Activated naive CD4-positive, alpha-beta T cell (primary cell): ENCODE data around the gene HOXB5.
A peak's percentile ranks its signal among the peaks of the same experiment; 100 is the strongest.

Experiments used
- DNase-seq, 4 experiments: peaks; one replicate each; lab custom pipeline; 2025; lab: John Stamatoyannopoulos, UW

Gene HOXB5

DNA sequence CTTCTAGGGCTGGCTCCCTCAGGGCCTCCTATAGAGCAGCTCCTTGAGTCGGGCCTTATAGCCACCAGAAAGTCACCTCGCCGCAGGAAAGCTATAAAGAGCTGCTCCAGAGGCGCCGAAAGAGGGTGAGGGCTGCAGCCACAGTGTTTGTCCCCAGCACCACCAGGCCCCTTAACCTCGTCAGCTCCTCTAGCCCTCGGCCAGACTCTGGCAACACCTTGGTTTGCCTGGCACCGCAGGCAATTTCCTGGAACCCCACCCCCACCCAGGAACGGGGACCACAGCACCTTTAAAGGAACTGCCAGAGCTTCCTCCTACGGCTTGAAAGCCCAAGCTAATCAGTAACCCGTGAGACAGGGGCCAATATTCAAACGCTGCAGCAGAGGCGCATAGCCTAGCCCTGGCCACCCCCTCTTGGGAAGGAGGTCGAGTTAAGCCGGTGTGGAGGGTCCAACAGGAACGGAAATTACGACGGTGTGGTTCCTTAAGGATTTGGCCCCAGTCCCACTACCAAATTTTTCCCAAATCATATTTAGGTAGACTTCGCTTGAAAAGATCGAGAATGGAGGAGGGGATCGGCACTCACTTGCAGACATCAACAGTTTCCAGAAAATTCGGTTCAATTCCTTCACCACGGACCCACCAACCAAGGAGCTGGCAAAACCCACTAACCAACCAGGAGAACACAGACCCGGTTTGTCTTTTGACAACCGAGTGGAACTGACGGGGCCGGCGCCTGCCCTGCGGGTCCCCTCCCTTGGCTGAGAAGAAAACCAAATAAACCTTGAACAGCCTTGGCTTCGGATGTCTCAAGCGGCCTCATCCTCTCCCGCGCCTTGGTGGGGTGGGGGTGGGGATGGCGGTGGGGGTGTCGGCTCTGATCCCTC, 8.2 kb upstream of the HOXB5 start:
- DNase-seq = no peak

DNA sequence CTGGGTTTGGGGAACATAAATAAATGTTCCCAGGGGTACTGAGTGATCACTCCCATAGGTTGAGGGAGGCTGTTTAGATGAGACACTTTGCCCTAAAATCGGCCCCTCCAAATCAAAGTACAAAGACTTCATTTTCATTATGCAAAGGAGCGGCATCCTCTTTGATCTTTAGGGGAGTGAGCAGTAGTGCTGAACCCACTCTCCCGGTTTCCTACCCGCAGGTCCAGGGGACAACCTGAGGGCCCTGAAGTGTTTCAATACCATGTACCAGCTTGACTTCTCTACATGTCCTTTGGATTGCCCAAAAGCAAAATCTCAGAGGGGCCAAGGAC, 7.6 kb upstream of the HOXB5 start:
- no peak for DNase-seq

DNA sequence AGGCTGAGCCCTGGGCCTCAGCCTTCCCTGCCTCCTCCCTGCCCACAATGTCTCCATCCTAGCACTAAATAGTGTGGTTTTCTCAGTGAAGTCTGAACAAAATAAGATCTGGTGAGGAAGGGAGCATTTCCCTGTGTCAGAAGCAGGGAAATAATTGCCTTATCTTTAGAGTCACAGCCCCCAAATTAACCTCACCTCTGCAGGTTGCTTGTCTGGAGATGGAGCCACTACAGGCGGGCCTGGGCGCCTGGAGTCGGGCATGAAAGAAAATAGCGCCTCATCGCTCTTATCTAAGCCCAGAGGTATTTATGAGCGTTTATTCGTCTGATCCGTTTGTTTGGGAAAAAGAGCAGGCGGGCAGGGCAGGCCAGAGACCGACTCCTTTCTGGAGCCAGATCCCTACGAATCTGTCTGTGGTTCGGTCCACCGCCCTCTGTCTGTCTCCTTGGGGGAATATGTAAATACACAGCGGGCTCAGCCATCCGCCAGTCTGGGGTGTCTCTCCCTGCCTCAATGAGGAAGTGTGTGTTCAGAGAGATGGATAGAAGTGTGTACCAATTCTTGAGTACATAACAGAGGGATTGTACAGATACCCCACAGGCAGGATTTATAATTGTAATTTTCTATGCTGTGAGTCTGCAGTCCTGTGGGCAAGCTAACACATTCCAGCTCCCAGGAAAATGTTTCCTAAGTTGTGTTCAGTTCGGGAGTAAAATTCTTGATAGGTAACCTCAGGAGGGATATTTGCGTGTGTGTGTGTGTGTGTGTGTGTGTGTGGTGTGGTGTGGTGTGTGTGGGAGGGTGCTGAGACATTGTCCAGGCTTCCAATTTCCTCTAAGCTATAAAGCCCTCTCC, 6.9 kb upstream of the HOXB5 start:
- no peak for DNase-seq

DNA sequence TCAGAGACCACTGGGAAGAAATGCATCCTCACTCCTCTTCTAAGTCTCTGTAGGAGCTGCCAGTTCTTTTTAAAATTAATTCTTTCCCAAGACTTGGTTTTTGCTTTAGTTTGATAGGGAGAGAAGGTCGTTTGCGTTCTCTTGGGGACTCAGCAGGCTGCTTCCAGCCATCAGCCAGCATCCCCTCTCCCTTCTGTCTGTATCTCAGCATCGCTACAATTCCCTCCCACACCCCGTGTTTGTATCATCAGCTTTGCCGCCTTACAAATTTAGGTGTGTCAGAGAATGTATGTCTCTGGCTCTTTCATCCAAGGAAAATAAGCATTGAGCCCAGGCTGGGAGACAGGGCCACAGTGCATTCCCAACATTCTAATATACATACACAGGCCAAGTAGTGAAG, 5.8 kb upstream of the HOXB5 start:
- no peak for DNase-seq

DNA sequence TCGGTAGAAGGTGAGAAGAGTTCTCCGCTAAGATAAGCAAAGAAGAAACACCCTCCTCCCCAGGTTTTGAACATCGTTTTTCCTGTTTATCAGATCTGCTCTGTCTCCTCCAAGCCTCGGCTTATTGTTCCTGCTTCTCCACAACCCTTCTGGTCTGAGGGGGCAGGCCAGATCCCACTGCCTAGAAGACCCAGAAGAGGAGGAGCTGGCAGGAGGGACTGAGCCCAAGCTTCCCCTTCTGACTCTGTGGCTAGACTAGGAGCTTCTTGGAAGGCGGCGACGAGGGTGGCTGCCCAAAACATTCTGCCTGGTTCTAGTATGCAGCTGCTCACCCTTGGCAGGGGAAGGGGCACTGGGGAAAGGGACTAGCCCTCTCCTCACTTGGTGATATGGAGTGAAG, 5.2 kb upstream of the HOXB5 start:
- DNase-seq = no peak

DNA sequence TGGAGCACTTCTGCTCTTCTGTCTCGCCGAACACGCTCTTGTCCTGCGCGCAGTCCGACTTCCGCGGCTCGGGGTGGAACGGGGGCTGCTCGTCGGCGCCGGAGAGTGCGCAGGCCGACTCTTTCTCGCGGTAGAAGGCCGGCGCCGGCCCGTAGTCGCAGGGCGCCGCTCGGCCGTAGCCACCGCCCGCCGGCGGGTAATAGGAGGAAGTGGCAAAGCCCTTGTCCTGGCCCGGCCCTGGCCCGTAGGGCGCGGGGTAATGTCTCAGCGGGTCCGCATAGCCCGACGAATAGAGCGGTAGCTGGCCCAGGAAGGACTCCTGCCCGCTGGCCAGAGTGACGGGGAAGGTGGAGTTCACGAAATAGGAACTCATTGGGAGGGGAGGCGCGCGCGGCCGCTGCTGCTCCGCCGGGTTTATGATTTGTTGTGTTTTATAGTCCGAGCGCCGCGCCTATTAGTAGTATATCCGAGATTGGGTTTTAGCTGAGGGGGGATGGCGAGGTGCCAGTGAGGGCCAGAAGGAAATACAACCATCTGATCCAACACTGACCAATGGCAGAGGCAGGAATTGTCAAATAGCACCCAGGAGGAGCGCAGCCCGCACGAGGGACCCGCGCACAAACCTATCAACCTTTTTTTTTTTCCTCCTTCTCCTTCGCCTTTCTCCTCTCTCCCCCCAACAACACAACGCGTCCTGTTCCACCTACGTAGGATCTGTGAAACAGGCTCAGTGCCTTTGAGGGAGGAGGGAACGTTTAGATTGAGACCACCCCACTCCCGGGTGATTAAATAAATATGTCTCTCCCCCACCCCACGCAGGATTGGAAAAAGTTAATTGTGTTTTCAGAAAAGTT, 4.4 kb upstream of the HOXB5 start:
- peak in 1 of 4 experiments; percentile 29 for DNase-seq

DNA sequence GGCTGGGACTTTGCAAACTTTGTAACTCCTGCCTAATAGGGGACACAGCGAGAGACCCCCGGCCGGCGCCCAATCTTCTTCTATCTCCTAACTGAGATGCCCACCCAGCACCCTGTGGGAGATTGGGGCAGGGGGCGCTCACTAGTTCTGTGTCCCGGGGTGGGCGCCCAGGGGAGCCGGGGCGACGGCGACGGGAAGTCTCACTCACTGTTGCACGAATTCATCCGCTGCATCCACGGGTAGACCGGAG, 3.9 kb upstream of the HOXB5 start:
- no peak for DNase-seq

DNA sequence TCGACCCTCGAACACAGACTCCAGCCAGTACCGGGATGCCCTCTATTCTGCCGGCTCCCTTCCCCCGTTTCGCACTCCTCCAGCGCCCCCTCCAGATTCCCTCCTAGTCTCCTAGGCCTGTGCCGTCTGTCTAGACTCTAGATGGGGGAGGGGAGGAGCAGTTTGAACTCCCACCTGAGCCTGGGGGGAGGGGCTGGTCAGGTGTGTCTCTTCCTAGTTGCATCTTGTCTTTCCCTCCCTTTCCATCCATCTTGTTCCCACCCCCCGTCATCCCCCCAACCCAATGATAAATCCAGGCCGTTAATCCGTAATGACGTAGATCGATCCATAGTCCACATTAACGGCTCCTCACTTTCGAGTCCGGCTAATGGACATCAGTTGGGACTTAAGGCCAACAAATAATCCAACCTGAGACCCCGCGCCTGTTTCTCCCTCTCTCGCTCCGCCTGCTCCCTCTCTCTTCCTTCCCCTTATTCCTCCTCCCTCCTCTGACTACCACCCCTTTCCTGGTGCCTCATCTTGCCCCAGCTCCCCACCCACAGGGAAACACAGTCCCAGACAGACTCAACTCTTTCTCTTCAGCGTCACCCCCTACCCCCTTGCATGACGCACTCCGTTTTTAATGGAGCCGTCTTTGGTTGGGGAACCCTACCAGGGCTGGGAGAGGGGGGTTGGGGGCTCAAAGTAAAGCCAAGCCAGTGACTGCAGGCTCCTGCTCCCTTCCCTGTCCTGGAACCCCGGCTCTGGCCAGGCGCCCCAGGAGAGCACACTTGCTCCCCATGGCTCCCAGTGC, 3.4 kb upstream of the HOXB5 start:
- no peak for DNase-seq

DNA sequence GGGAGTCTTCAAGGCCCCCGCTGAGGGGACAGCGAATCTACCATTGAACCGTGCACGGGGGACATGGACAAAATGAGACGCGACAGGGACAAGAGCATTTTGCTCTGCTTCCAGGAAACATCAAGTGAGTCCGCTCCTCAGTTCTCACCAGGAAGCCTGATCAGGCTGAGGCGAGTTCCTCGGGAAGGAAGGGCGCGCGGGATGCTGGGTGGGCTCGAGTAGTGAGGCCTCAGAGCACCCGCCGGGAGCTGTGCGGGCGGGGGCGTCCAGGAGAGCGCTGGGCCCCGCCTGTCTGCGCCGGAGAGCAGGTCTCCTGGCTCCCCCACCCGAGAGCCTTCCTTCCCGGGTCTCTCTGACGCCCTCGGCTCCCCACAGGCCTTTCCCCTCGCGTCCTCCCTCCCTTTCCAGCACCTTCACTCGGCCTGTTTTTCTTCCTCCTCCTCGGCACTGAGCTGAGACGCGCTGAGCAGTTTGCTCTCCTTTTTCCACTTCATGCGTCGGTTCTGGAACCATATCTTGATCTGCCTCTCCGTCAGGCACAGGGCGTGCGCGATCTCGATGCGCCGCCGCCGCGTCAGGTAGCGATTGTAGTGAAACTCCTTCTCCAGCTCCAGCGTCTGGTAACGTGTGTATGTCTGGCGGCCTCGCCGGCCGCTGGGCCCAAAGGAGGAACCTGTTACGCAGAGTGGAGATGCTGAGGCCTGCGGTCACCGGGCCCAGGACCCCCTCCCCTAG, 2.6 kb upstream of the HOXB5 start:
- peak in 1 of 4 experiments; percentile 23 for DNase-seq

DNA sequence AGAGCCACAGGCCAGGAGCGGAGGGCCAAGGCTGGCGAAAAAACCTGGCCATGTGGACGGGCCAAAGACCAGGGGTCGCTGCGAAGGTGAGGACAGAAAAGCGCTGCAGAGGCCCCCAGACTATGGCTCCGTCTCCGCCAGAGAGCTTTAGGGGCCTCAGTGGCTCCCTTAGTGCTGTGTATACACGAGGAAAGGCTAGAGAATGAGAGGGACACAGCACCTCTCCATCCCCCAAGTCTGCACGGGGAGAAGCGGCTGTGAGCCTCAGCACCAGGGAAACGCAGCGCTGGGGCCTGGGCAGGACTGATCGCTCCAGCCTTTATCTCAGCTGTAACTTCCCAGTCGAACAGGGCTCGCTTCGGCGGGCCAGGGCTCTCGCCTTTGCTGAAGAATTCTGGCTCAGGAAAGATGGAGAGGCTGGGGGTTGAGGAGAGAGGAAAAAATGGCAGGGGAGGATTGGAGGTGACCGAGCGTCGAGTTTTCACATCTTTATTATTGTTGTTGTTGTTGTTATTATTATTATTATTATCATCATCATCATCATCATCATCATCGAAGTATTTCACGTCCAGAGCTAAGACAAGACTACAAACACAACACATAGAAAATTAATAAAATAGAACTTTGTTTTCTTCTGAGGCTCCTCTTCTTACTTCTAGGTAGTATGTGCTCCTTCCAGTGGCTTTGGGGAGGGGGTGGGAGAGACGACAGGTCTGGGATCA, 1.9 kb upstream of the HOXB5 start:
- no peak for DNase-seq

DNA sequence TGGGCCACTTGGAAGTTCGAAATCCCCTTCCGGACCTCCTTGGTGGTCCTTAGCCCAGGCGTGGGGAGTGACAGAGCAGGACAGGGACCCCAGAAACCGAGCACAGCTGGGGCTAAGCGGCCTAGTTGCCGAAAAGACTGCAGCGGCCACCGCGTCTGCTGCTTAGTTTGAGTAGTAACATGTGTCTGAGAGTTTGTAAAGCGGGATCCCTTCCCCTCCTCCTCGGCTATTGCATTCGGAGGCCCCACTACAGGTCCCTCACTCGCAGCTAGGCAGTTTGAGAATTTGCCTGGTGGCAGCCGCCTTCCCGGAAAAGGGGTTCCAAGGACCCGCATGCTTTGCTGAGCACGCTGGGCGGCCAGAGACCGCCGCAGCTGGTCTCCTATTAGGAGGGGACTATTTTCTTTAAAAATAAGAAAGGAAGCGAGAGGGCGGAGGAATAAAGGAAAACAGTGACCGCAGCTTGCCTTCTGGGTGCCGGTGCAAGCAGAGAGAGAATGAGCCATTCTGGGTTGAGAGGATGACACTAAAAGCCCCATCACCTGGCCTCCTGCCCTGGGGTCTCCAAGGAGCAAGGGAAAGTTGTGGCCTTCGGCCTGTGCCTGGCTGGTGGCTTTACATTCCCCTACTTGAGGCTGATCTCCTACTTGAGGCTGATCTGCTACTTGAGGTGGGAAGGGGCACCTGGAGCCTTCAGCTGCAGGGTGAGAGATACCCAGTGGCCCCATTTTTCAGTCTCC, 1.1 kb upstream of the HOXB5 start:
- DNase-seq = no peak

DNA sequence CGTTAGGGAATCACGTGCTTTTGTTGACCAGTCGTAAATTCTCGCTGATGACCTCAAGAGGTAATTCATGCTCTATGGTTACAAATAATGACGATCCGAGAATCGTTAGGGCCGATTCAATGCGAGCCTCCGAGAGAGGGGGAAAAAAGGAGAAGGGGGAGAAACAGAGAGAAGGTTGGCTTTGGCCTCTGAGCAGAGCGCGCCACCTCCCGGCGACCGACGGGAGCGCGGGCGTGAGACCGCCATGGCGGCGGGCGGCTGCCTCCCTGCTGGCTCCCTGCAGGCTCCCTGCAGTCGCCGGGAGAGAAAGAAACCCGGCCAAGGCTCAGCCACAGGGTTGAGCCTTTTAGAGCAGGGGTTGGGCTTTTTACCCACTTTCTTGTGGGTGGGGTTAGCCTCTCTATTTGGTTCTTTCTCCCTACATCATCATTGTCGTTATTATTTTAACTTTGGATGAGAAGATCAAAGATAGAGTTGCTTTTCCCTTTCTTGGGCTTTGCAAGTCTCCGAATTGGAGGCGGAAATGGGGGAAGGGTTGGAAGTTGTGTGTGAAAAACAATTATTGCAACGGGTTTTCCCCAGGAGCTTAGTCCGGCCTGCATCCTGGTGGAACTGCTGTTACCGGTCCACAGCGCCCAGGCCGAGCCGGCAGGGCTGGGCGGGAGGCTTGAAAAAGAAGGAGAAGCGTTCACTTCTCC, 410 bp upstream of the HOXB5 start:
- peak; percentile 43 to 76 (median 62) for DNase-seq

DNA sequence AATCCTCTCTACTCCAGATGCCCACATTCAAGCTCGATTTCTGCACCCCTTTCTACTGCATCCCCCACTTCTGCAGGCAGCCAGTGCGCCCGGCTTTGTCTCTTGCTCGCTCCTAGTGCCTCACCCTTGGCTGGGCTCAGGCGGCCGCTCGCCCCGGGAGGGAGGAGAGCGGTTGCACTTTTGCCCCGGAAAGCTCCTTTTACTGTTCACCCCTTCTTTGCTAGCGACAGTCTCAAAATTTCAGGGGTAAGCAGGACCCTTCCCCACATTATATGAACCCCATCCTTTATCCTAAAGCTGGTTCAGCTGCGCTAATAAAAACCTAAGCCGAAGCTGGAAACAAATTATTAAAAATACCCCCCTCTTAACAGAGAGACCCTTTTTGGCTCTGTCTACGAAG, 1.0 kb downstream of the HOXB5 start:
- peak in 1 of 4 experiments; percentile 26 for DNase-seq

DNA sequence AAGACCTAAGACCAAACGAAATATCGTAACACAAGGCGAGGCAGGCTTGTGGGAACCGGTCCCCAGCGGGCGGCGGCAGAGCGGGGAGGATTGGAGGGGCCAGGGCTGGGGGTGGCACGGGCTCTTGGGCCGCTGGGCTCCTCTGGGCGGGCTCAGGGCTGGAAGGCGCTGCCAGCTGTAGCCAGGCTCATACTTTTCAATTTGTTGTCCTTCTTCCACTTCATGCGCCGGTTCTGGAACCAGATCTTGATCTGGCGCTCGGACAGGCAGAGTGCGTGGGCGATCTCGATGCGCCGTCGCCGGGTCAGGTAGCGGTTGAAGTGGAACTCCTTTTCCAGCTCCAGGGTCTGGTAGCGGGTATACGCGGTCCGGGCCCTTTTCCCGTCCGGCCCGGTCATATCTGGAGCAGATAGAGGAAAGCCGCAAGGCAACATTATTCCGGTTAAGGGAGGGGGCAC, 1.5 kb downstream of the HOXB5 start:
- no peak for DNase-seq

DNA sequence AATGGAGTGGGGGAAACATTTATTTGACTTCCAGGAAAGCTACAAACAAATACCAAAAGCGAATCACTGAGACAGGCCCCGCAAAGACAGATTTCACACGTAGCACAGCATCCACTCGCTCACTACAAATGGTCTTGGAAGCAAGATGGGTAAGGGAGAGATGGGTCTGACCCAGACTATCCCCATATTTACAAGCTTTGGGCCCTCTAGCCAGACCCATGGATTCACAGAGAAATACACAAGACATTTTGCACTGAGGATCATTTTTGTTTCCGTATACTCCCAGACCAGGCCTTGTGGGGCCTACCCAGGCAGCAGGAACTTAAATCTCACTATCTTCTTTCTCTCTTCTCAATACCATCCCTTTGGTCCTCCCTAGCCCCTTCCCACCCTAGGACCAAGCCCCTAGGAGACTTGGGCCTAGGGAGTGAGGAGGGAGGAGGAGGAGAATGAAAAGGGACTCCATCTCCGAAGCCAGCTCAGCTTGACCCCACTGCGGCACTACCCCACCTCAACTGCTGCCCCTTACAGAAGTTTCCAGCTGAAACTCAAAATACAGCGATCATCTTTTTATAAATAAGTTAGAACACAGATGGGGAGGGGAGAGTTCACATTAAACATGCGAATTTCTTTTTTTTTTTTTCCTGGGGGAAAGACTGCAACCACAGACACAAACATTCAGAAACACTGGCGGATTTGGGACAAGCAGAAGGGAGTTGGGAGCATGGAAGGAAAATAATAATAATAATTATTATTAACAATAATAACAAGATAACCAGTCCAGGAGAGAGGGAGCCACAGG, 2.1 kb downstream of the HOXB5 start:
- DNase-seq = no peak

DNA sequence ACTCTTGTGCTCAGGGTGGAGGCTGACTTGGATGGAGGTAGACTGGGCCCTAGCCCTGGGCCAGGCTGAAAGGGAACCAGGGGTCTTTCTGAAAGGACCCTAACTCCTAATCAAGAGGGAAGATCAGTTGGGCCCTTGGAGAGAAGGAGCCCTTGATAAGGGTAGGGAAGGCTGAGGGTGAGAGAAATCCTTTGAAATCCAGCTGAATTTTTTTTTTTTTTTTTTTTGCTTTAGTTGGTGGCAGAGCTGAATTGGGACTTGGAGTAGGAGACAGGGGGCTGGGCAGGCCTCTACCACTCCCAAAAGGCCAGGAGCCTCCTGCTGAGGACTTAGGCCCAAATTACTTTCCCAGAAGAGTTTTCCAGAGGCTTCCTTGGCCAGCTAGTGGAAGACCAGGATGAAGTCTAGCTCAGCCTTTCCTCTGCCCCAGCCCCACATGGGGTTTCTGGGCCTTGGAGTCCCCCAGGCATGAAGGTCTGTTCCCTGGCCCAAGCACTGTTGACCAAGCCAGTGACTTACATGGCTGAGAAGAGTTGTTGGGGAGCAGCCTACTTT, 2.9 kb downstream of the HOXB5 start:
- DNase-seq = no peak

DNA sequence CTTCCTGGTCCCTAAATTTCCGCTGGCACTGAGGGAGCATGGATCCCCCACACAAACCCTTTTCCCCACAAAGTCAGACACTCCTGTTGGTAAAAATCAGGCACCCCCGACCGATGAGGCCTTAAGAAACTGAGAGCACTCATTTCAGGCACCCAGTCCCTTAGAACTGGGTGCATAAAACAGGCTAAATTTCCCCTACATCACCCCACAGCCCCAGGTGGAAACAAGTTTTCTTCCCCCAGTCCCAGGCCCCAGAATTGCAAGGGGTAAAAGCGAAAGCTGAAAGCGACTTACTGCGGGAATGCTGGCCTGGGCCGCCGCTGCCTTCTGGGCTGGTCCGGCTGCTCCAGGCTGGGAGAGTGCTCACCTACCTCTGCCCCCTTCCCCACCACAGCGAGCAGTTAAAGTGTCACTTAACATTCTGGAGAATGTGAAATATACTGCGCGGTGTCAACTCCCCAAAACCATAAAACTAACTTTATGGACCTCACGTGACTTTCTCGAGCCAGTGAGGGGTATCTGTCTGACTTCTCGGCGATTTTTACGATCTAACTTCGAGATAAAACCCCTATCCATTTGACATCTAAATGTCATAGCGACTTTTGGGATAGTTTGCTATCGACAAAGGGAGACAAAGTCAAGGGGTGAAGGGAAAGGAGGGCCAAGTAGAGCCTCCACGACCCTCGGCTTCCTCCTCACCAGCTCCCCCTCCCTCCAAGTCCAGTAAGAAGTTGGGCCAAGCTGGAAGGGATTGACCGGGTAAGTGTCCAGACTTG, 3.6 kb downstream of the HOXB5 start, which contains the start of gene HOXB3:
Gene HOXB3 (minus strand): TSS at position 411 of the 776 bp plus-strand sequence. CDS start 37,767 bp downstream, outside the sequence.
- DNase-seq = no peak
